ENCODE results near the gene SPINK1.

- no peak for TF ChIP-seq CTCF (IDR thresholded peaks at IDR 0.05)
- TF ChIP-seq POLR2A (IDR thresholded peaks at IDR 0.05), result no peak
- no peak for TF ChIP-seq POLR2AphosphoS5 (IDR thresholded peaks at IDR 0.05)
Observed at GRCh38 chr5:147826361-147826760, 5.1 kb downstream of the SPINK1 start.
